Gastrocnemius medialis (tissue), 4 donors: ENCODE measurements around the gene IRAK1. TPM values are rescaled to one million over a fixed set of nuclear protein-coding genes. Genes with fewer than 3 reads are reported as not detected.

ENCODE experiments used
- ATAC-seq, 2 donors: fragments of 150-250 bp; one replicate each; pipeline ENCODE4 v1.9.1; 2016
- DNase-seq, 2 donors: peaks; one replicate each; pipeline ENCODE4 v3.0.0-alpha.2; 2019
- H3K27ac ChIP-seq, 4 donors: fragments of 200-600 bp; sonication (generic); 1 replicate in 1 of 4; 2 replicates in 3 of 4; pipeline ENCODE4 v1.5.1; 2016 to 2018; ENCODE audit warnings: mild to moderate bottlenecking in 2 of 4, moderate library complexity in 1 of 4
- H3K27me3 ChIP-seq, 3 donors: fragments of 200-600 bp; sonication (generic) in 2 of 3; 1 replicate in 1 of 3; 2 replicates in 2 of 3; pipeline versions ENCODE4 v1.5.1 to v1.6.0; 2016 to 2019; ENCODE audit warnings: mild to moderate bottlenecking in 1 of 3, moderate library complexity in 1 of 3
- H3K36me3 ChIP-seq, 2 donors: fragments of 200-600 bp; sonication (generic) in 1 of 2; one replicate each; pipeline ENCODE4 v1.5.1; 2017 to 2018
- H3K4me1 ChIP-seq, 2 donors: fragments of 200-600 bp; sonication (generic) in 1 of 2; one replicate each; pipeline ENCODE4 v1.5.1; 2016 to 2017; ENCODE audit warnings: mild to moderate bottlenecking in 2 of 2
- H3K4me3 ChIP-seq, 4 donors: fragments of 200-600 bp; sonication (generic) in 3 of 4; 1 replicate in 1 of 4; 2 replicates in 3 of 4; pipeline ENCODE4 v1.5.1; 2016 to 2019; ENCODE audit warnings: mild to moderate bottlenecking in 2 of 4
- H3K9me3 ChIP-seq, 3 donors: fragments of 200-600 bp; sonication (generic) in 2 of 3; 1 replicate in 1 of 3; 2 replicates in 2 of 3; pipeline ENCODE4 v1.5.1; 2016 to 2019
- POLR2A ChIP-seq, 2 donors: fragments of 450-650 bp; IDR thresholded peaks; one replicate each; pipeline ENCODE4 v1.6.1; 2017; ENCODE audit warnings: antibody characterized with exemption in 2 of 2, mild to moderate bottlenecking in 2 of 2, moderate library complexity in 2 of 2
- in situ Hi-C, 4 donors: fragments of 200-750 bp; cut with MboI; loops; one replicate each; pipeline versions ENCODE4 v1.15.0 to v1.8.0; 2017; ENCODE audit warnings: low sequenced_read_pairs in 4 of 4
- intact Hi-C: fragments of 100-400 bp; cut with DNase I; formaldehyde crosslinking; loops from one replicate; pipeline ENCODE4 v1.15.1; 2023; ENCODE audit warnings: low total_unique reads
- total RNA-seq, 4 donors: library from RNA; depleted of rRNA; stranded (reverse); fragments of >200 nt; gene quantifications; one replicate each; pipeline versions ENCODE4 v1.1.0 to v1.2.3, GENCODE V29; 2016
- TF ChIP-seq, protein P1 (sequence below), 5 experiments: fragments of 450-650 bp in 3 of 5; fragments of 200-600 bp in 2 of 5; sonication (generic) in 2 of 5; IDR thresholded peaks in 4 of 5; conservative IDR thresholded peaks in 1 of 5; 1 replicate in 4 of 5; 2 replicates in 1 of 5; pipeline ENCODE4 v1.5.1; 2016 to 2019; ENCODE audit warnings: antibody characterized with exemption in 5 of 5, mild to moderate bottlenecking in 3 of 5, moderate library complexity in 3 of 5

The IRAK1 gene
- total RNA-seq, 4 donors from 2014 or later: 73.9 to 157 (median 115) TPM

GRCh38 chrX:153992180-153992579 is 27.5 kb downstream of the IRAK1 start:
- no peaks in the 10 kb centered on the region for H3K36me3 ChIP-seq
- no peak overlapping the region for H3K27ac ChIP-seq
- intact Hi-C loops: no loop called here
- no peaks in the 10 kb centered on the region for H3K27me3 ChIP-seq
- ATAC-seq (no peak), DNase-seq (no peak)
- H3K4me3 ChIP-seq: no peak overlapping the region
- no peaks in the 10 kb centered on the region for H3K9me3 ChIP-seq
- TF ChIP-seq POLR2A (IDR thresholded peaks at IDR 0.05): no peak
- TF ChIP-seq, protein P1, sequence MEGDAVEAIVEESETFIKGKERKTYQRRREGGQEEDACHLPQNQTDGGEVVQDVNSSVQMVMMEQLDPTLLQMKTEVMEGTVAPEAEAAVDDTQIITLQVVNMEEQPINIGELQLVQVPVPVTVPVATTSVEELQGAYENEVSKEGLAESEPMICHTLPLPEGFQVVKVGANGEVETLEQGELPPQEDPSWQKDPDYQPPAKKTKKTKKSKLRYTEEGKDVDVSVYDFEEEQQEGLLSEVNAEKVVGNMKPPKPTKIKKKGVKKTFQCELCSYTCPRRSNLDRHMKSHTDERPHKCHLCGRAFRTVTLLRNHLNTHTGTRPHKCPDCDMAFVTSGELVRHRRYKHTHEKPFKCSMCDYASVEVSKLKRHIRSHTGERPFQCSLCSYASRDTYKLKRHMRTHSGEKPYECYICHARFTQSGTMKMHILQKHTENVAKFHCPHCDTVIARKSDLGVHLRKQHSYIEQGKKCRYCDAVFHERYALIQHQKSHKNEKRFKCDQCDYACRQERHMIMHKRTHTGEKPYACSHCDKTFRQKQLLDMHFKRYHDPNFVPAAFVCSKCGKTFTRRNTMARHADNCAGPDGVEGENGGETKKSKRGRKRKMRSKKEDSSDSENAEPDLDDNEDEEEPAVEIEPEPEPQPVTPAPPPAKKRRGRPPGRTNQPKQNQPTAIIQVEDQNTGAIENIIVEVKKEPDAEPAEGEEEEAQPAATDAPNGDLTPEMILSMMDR (IDR thresholded peaks at IDR 0.05 in 4 of 5, conservative IDR thresholded peaks at IDR 0.05 in 1 of 5): no peak
- H3K4me1 ChIP-seq: no peaks in the 10 kb centered on the region
- in situ Hi-C loops: no loop called here

GRCh38 chrX:153991013-153991580 is 28.6 kb downstream of the IRAK1 start:
- Histone ChIP-seq H3K27me3 (no peaks in the 10 kb centered on the region), H3K27ac (no peak overlapping the region), H3K36me3 (no peaks in the 10 kb centered on the region), H3K4me1 (no peaks in the 10 kb centered on the region), H3K9me3 (no peaks in the 10 kb centered on the region), H3K4me3 (no peak overlapping the region)
- no peak for TF ChIP-seq POLR2A (IDR thresholded peaks at IDR 0.05)
- TF ChIP-seq, protein P1 (IDR thresholded peaks at IDR 0.05 in 4 of 5, conservative IDR thresholded peaks at IDR 0.05 in 1 of 5): no peak
- no peak for DNase-seq
- ATAC-seq: no peak
- intact Hi-C loops (no loop called here), in situ Hi-C loops (no loop called here)

DNA sequence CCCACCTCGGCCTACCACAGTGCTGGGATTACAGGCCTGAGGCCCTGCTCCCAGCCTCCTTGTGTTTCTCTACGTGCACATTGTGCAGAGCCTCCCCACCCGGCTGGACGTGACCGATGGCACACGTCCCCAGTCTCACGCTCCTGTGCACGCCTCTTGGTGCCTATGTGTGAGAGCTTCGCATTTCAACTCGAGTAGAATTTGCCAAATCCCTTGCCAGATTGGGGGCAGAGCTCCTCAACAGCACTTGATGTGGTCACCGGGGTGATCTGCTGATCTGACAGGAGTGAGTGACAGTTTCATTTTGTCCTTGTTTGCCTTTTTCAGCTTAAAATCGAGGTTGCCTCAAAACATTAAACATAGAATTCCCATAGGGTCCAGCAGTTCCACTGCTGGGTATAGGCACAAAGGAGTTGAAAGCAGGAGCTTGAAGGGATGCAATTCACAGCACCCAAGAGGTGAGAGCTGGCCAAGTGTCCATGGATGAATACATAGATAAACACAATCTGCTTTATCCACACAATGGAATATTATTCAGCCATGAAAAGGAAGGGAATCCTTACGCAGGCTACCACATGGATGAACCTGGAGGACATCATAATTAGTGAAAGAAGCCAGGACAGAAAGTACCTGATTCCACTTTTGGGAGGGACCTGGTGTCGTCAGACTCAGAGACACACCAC is 29.6 kb downstream of the IRAK1 start:
- ATAC-seq (no peak), DNase-seq (no peak)
- H3K27ac ChIP-seq: no peak overlapping the region
- no peaks in the 10 kb centered on the region for H3K27me3 ChIP-seq
- no peaks in the 10 kb centered on the region for H3K4me1 ChIP-seq
- in situ Hi-C loops: no loop called here
- H3K36me3 ChIP-seq: no peaks in the 10 kb centered on the region
- intact Hi-C loops: no loop called here
- no peaks in the 10 kb centered on the region for H3K9me3 ChIP-seq
- TF ChIP-seq, protein P1 (IDR thresholded peaks at IDR 0.05 in 4 of 5, conservative IDR thresholded peaks at IDR 0.05 in 1 of 5): no peak
- TF ChIP-seq POLR2A (IDR thresholded peaks at IDR 0.05): no peak
- no peak overlapping the region for H3K4me3 ChIP-seq

- H3K4me3 ChIP-seq: no peak overlapping the region
- H3K9me3 ChIP-seq: no peaks in the 10 kb centered on the region
- ATAC-seq (no peak), DNase-seq (no peak)
- intact Hi-C loops: no loop called here
- H3K36me3 ChIP-seq: no peaks in the 10 kb centered on the region
- no peaks in the 10 kb centered on the region for H3K4me1 ChIP-seq
- no peak for TF ChIP-seq POLR2A (IDR thresholded peaks at IDR 0.05)
- TF ChIP-seq, protein P1 (IDR thresholded peaks at IDR 0.05 in 4 of 5, conservative IDR thresholded peaks at IDR 0.05 in 1 of 5): no peak
- in situ Hi-C loops: no loop called here
- H3K27me3 ChIP-seq: no peaks in the 10 kb centered on the region
- no peak overlapping the region for H3K27ac ChIP-seq
Observed at GRCh38 chrX:153988493-153988892, 31.2 kb downstream of the IRAK1 start.
